ENCODE results near the gene HOXA9.

- TF ChIP-seq POLR2AphosphoS5 (IDR thresholded peaks at IDR 0.05) (no peak), CTCF (IDR thresholded peaks at IDR 0.05 in 8 of 11, conservative IDR thresholded peaks at IDR 0.05 in 3 of 11) (peak in 1 of 11 experiments; percentile 8), POLR2A (IDR thresholded peaks at IDR 0.05) (no peak)
Observed at GRCh38 chr7:27212497-27213432, 47.4 kb upstream of the HOXA9 start.
